GM19351 (cell line): ENCODE results near the gene SLC18A2.
"Not testable (repeated sequence)": the region's sequence is repeated elsewhere in the genome, so short reads cannot be mapped to it uniquely, and the experiment has no call there.

Experiments
- ATAC-seq: cut with Tn5 transposase; IDR thresholded peaks from one replicate; pipeline ENCODE4 v1.9.1; 2021; ENCODE audit warnings: mild to moderate bottlenecking, moderate library complexity; ENCODE audit not compliant: unreplicated experiment

Gene SLC18A2

DNA sequence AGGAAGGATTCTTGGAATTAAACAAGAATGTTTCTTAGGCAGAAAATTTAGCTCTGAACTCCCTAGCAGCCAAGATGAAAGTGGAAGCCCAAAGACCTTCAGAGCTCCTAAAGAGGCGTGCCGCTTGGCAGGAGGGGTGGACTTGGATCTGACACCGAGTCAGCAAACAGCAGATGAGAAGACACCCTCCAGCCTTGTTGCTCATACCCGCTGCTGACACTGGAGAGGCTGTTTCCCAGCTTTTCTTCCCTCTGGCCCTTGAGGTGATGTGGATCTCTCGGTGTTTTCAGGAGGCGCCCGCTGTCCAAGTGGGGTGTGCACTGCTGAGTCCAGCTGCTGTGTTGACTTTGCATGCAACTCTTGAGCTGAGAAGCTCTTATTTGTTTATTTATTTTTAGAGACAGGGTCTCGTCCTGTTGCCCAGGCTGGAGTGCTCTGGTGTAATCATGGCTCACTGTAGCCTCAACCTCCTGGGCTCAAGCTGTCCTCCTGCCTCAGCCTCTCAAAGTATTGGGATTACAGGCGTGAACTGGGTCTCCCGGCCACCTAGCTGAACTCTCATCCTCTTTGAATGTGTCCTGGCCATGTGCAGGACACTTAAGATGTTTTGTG, 21.5 kb downstream of the SLC18A2 start:
- ATAC-seq: no peak

DNA sequence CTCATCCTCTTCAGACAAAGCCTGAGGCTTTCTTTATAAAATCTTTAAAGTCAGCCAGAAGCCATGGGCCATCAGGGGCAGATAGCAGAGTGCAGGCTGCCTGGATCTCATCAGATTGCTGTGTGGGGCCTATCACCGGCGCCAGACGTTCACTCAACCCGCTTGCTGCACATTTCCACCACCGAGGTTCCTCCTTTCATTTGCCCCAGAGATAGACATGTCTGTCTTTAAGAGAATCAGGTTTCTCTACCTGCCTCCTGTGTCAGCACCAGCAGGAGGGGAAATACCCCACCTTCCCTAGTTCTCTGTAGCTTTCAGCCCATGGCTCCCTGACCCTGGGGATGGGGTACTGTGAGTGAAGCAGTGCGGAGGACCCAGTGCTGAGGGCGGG, 22.0 kb downstream of the SLC18A2 start:
- no peak for ATAC-seq

DNA sequence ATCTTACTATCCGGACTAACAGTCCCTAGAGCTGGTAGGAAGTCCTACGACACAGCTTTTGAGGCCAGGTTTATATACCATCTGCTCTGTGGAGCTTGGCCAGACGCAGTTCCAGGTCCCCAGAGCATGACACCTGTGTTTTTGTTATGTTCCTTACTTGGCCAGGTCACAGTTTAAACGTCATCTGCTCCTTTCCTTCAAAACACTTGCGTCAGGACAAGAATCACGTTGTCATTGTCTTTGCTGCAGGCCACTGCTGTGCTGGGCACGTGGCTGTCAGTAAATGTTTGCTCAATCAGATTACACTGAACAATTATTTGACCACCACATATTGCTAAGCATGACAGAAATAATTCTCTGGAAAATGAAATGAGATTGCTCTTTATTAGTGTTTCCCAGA, 23.9 kb downstream of the SLC18A2 start:
- no peak for ATAC-seq

DNA sequence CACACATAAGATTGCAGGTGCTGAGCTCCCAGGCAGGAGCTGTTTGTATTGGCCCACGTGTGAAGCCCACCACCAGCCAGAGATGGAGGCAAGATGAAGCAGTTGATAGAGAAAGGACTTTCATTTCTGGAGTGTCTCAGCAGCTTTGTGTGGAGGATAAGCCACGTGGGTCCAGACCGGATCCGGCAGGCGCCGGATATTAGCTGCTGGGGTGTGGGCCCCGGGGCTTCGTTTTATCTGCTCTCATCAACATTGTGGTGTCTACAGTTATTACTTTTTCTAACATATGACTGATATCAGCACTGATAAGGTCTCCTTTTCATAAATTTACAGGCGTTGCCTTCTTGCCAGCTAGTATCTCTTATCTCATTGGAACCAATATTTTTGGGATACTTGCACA, 25.5 kb downstream of the SLC18A2 start:
- ATAC-seq: no peak

DNA sequence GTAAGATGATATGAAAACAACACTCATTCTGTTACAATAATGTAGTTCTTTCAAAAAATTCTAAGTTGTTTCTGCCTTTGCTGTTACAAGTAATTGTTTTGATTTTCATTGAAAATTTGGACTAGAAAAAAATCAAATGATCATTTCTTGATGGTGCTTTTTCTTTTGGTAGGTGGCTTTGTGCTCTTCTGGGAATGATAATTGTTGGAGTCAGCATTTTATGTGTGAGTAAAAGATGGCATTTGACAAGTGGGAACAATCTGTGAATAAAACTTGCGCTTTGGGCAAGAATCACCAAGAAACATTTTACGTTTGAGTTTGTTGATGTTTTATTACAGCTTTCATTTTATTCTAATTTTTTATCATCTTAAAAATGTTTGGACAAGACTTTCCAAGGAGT, 25.9 kb downstream of the SLC18A2 start:
- no peak for ATAC-seq

DNA sequence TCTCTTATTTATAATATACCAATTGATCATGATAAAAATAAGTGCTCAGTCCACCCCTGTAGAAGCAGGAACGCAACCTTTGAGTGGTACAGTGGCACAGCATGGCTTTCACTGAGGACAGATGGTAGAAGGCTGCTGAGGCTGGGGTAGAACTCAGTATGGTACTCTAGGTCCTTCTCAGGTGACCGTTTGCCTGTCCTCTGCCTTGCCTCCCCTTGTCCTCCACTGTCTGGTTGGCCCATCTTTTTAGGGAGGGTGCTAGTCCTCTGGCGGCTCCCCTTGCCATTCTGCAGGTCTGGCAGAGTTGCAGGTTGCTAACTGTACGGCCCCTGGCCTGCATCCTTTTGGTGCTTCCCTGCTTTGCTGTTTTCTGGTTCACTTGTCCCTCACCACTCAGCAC, 27.3 kb downstream of the SLC18A2 start:
- ATAC-seq: no peak

DNA sequence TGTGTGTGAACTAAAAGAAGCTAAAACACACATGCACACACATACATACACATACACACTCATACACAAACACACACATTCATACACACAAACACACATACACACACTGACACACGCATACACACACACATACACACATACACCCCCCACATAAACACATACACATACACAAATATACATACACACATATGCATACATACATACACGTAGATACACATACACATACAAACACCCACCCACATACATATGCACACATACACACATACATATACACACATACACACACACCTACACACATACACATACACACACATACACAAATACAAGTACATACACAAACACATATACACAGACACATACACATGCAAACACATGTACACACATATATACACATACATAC, 28.0 kb downstream of the SLC18A2 start:
- ATAC-seq: no peak

DNA sequence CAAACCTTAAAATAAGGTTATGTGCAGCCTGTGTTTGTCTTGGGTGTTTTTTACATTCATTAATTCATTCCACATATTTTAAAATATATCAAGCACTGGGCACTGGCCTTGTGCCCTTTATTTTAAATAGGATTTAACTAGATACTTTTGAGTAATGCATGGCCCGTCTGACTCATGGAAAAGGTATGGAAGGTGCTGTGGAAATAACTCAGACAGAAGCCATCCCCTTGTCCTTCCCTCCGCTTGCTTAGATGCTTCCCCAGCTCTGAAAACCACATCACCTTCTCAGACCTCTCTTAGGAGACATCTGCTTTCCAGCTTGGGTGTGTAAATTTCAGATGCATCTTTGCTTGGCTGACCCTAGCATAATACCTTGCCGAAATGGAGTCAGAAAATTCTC, 30.5 kb downstream of the SLC18A2 start:
- ATAC-seq: no peak

DNA sequence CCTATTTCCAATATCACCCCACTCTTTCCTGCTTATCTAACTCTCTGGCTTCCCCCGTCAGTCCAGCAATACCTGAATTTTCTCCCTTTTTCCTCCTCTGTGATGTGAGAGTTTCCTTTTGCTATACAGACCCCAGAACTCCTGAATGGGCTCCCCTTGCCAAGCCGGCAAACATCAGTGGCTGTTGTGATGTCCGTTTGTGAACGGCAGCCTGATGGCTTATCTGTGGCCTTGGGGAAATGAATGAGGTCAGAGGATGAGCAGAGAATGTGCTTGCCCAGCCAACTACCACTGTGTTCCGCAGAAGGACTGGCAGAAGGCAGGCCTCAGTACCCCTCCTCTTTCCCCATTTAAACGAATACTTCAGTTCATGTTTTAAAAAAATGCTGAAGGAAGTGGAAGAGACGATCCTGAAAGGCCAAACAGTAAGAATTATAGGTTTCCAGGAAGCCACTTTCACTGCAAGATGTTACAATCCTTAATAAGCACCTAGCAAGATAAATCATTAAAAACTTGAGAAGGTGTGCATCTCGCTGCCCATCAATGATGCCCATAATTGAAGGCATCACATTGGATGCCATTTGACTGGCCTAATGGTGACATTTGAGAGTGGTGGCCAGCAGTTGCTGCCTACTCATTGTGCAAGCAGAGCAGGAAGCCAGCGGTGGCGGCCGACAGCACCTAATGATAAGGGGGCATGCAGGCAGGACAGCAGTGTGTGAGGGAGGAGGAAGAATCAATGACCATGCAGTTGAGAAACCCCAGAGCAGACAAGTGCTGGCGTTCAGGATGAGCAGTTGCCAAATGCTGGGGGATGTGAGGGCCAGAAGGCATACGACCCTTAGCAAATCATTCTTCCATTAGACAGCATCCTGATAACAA, 31.5 kb downstream of the SLC18A2 start:
- no peak for ATAC-seq

DNA sequence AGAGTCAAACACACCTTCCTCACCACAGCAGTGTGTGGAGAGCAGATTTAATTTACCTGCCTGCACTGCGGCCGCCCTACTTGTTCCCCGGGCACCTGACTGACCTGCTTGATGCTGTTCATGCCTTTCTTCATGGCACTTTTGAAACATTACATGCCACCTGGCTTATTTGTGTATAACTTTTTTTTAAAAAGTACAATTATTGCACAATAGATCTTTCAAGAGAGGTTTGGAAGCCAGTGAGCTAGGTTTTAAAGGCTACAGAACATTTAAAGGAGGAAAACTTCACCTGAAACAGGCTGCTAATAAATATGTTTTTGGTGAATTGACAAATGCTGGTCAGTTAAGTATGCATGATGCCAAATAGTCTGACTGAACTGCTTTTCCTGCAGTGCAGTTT, 33.1 kb downstream of the SLC18A2 start:
- no peak for ATAC-seq

DNA sequence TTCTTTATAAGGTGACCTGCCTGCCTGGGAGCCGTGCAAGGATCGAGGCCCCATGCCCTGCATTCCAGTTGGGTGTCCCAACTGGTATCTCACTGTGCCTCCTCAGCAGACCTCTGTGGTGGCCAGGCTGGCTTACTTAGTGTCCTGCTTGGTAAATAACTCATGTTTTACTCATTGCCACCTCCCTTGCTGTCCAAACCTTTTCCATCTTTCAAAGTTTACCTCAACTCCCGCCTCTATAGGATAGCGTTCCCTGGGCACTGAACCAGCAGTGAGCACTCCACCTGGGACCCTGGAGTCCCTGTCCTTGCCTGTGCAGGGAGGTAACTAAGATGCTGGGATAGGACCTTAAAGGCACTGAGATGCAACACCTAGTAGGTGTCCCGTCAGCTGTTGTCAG, 33.6 kb downstream of the SLC18A2 start:
- no peak for ATAC-seq

DNA sequence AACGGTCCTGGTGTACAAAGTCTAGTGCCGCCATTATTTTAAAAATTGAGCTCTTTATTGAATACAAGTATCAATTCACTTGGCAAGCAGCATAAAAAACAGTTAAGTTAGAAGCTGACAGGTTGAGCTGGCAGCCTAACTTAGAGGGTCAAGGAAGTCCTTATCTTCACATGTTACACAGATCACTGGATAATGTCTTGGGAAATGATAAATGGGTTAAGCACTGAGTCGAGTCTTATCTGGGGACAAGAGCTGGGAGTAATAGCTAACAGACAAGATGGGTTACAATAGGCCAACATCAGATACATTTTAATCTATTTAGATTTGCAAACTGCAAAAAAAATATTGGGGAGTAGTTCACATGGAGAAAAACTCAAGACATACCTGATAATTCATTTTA, 34.2 kb downstream of the SLC18A2 start:
- ATAC-seq: no peak

DNA sequence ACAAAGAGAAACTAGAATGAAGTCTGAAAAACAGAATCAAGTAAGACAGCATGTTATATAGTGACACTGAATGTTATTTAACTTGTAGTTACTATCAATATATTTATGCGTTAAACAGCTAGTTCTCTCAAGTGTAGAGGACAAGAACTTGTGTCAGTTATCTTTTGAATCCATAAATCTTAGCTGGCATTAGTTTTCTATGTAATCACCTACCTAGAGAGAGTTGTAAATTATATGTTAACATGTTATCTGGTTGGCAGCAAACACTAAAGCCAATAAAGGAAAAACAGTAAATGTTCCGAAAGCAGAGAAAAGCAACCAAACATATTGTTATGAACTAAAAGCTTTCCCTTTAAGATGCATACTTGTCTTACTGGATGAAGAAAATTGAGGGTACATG, 36.8 kb downstream of the SLC18A2 start:
- ATAC-seq: no peak

DNA sequence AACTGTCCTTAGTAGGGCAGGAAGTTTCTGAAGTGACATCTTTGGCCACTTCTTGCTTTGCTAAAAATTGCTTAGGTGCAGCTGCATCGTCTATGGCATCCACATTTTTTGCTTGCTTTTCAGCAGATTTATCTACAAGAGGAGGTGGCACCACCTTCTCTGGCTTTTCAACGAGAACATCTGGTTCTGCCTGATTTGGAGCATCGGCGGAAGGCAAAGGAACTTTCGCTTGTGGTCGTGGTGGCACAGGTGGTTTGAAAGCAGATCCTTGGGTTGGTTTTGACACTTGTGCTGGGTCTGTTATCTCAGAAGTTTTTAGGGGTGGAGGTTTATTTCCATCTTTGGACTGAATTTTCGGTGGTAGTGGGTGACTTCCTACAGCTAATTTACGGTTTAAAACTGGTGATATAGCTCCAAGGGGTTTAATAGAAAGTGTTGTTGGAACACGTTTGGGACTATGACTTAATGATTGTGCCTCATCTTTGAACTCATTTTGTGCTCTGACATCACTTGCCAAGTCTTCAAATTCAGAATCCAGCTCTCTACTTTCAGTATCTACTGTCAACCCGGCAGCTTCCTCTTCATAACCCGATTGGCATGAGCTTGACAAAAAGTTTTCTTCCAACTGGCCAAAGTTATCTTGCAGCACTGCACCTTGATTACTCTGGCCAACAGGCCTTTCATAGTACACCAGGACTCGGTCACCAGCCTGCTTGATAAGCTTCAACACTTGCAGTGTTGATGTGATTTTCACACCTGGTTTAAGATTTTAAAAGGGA, 44.0 kb downstream of the SLC18A2 start:
- no peak for ATAC-seq

DNA sequence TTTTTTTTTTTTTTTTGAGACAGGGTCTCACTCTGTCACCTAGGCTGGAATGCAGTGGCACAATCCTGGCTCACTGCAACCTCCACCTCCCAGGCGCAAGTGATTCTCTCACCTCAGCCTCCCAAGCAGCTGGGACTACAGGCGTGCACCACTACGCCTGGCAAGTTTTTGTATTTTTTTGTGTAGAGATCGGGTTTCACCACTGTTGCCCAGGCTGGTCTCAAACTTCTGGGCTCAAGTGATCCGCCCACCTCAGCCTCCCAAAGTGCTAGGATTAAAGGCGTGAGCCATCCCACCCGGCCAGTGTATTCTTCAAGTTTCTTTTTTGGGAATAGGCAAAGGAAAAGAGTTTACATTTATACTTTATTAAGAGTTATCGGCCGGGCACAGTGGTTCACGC, 50.0 kb downstream of the SLC18A2 start:
- not testable (repeated sequence) for ATAC-seq

DNA sequence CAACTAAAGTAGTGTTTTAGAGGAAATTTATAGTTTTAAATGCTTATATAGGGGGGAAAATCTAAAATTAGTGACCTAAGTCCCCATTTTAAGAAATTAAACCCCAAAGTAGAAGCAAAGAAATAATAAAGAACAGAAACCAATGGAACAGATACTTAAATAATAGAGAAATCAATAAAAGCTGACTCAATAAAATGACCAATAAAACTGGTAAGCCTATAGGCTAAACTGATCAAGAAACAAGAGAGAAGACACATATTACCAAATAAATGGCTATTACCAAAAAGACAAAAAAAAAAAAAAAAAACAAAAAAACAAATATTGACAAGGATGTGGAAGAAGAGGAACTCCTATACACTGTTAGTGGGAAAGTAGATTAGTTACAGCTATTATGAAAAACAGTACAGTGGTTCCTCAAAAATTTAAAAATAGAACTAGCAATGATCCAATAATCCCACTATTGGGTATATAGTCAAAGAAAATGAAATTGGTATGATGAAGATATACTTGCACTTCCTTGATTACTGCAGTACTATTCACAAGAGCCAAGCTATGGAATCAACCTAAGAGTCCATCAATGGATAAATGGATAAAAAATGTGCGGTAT, 53.2 kb downstream of the SLC18A2 start:
- ATAC-seq: no peak

DNA sequence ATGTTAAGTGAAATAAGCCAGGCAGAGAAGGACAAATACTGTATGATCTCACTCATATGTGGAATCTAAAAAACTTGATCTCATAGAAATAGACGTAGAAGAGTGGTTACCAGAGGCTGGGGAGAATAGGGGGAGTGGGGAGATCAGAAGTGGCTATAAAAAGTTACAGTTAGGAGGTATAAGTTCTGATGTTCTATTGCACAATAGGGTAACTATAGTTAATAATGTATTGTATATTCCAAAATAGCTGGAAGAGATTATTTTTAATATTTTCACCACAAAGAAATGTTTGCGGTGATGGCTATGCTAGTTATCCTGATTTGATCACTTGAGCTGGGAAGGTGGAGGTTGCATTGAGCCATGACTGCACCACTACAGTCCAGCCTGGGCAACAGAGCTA, 53.8 kb downstream of the SLC18A2 start:
- ATAC-seq: no peak

DNA sequence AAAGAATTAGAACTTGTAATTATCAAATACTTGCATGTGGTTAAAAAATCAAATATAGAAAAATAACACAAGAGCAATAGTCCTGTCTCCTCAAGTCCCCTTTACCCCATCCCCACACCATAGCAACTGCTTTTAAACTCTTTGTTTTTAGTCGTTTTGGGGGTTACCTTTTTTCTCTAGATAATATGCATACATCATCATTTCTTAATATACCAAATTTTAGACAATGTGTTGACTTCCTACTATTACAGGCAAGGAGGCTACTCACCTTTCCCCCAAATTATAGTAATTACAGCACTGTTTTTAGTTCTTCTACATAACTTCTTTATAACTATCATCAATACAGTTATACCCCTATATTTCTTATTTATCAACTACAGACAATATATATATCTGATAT, 57.3 kb downstream of the SLC18A2 start:
- ATAC-seq: no peak

DNA sequence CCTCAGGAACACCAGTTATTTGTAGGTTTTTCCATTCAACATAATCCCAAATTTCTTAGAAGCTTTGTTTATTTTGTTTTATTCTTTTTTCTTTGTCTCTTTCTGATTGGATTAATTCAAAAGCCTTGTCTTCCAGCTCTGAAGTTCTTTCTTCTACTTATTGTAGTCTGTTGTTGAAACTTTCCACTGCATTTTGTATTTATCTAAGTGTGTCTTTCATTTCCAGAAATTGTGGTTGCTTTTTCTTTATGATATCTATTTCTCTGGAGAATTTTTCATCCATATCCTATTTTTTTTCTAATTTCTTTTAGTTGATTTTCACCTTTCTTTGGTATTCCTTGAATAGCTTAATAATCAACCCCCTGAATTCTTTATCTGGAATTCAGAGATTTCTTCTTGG, 58.5 kb downstream of the SLC18A2 start:
- no peak for ATAC-seq

DNA sequence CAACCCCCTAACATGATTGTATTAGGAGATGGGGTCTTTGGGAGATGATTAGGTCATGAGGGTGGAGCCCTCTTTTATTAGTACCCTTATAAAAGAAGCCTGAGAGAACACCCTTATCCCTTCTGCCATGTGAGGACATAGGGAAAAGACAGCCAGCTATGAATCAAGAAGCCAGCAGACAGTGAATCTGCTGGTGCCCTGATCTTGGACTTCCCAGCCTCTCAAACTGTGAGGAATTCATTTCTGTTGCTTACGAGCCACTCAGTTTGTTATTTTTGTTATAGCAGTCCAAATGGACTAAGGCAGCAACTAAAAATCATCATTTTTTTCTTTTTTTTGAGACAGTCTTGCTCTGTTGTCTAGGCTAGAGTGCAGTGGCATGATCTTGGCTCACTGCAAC, 59.8 kb downstream of the SLC18A2 start:
- ATAC-seq: no peak

DNA sequence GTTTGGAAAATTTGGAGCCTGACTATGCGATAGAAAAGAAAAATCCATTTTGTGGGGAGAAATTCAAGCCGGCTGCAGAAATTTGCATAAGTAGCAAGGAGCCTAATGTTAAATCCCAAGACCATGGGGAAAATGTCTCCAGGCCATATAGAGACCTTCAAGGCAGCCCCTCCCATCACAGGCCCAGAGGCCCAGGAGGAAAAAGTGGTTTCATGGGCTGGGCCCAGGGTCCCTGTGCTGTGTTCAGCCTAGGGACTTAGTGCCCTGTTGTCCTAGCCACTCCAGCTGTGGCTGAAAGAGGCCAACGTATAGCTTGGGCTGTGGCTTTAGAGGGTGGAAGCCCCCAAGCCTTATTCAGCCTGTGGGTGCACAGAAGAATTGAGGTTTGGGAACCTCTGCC, 62.5 kb downstream of the SLC18A2 start:
- not testable (repeated sequence) for ATAC-seq
